Stimulated activated CD4-positive, alpha-beta T cell treated with anti-CD3 and anti-CD28 coated beads, Interleukin-2, amount 100 ng/mL, for 48 hours (primary cell): ENCODE data around the gene ATXN7.

ENCODE experiments used
- DNase-seq, 2 donors: peaks; one replicate each; pipeline ENCODE4 v3.0.0-alpha.2; 2020

ATXN7 gene

GRCh38 chr3:63909431-63909830 is 45.8 kb downstream of the ATXN7 start:
- DNase-seq: no peak

GRCh38 chr3:63910001-63910400 is 46.3 kb downstream of the ATXN7 start:
- DNase-seq: no peak

- DNase-seq: no peak
Measured at GRCh38 chr3:63910891-63911290, 47.2 kb downstream of the ATXN7 start.

- DNase-seq: peak in 1 of 2 donors; percentile 30
Measured at GRCh38 chr3:63911509-63911872, 47.8 kb downstream of the ATXN7 start.

- DNase-seq: peak; percentile 65
Measured at GRCh38 chr3:63911873-63912767, 48.5 kb downstream of the ATXN7 start, which contains the start of gene SCAANT1. Gene SCAANT1, minus strand, starts transcription at chr3:63912383.

GRCh38 chr3:63912768-63913588 is 49.3 kb downstream of the ATXN7 start:
- peak; percentile 24 to 42 for DNase-seq

GRCh38 chr3:63914312-63914711 is 50.6 kb downstream of the ATXN7 start:
- DNase-seq: no peak

- no peak for DNase-seq
Measured at GRCh38 chr3:63918321-63918720, 54.7 kb downstream of the ATXN7 start.

- no peak for DNase-seq
Measured at GRCh38 chr3:63920001-63920400, 56.3 kb downstream of the ATXN7 start.

GRCh38 chr3:63921741-63922482 is 58.2 kb downstream of the ATXN7 start:
- no peak for DNase-seq

- DNase-seq: no peak
Measured at GRCh38 chr3:63922491-63923199, 59.0 kb downstream of the ATXN7 start.

GRCh38 chr3:63926309-63926708 is 62.6 kb downstream of the ATXN7 start:
- DNase-seq: no peak

- DNase-seq: no peak
Measured at GRCh38 chr3:63927422-63928280, 64.0 kb downstream of the ATXN7 start.

- no peak for DNase-seq
Measured at GRCh38 chr3:63931290-63931689, 67.6 kb downstream of the ATXN7 start.

GRCh38 chr3:63932509-63933212 is 69.0 kb downstream of the ATXN7 start:
- no peak for DNase-seq

- DNase-seq: no peak
Measured at GRCh38 chr3:63933459-63933858, 69.8 kb downstream of the ATXN7 start.

GRCh38 chr3:63934041-63934866 is 70.6 kb downstream of the ATXN7 start:
- no peak for DNase-seq

- DNase-seq: no peak
Measured at GRCh38 chr3:63936925-63937324, 73.3 kb downstream of the ATXN7 start.
